ENCODE results near the gene MTRF1.
"Not testable (repeated sequence)": the region's sequence is repeated elsewhere in the genome, so short reads cannot be mapped to it uniquely, and the experiment has no call there.

MTRF1 gene

DNA sequence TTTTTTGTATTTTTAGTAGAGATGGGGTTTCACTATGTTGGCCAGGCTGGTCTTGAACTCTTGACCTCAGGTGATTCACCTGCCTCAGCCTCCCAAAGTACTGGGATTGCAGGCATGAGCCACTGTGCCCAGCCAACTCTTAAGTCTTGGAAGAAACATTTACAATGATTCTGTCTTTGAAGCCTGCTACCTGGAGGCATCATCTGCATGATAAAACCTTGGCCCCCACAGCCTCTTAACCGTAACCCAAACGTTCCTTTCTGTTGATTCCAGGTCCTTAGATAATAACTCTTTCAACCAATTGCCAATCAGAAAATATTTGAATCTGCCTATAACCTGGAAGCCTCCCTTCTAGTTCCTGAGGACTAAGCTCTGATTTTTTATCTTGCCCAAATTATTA, 15.8 kb upstream of the MTRF1 start:
- not testable (repeated sequence) for DNase-seq (ENCODE audit: low read depth in 2 of 2)

DNA sequence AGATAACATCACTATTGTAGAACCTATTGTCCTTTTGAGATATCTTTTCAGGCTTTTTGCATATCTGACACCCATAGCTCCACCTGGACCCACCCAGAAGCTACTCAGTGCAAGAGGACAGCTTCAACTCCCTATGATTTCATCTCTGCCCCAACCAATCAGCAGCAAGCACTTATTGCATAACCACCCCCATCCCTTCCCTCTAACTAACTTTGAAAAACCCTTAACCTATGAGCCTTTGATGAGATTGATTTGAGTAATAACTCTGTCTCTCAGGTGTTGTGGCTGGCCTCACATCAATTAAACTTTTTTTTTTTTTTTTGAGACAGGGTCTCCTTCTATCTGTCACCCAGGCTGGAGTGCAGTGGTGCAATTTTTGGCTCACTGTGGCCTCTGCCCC, 13.4 kb upstream of the MTRF1 start:
- DNase-seq (ENCODE audit: low read depth in 2 of 2): no peak

- no peak for DNase-seq (ENCODE audit: low read depth in 2 of 2)
These were observed 11.5 kb upstream of the MTRF1 start for GRCh38 chr13:41274881-41275280.

GRCh38 chr13:41273831-41274441, 10.6 kb upstream of the MTRF1 start:
- DNase-seq (ENCODE audit: low read depth in 2 of 2): no peak

DNA sequence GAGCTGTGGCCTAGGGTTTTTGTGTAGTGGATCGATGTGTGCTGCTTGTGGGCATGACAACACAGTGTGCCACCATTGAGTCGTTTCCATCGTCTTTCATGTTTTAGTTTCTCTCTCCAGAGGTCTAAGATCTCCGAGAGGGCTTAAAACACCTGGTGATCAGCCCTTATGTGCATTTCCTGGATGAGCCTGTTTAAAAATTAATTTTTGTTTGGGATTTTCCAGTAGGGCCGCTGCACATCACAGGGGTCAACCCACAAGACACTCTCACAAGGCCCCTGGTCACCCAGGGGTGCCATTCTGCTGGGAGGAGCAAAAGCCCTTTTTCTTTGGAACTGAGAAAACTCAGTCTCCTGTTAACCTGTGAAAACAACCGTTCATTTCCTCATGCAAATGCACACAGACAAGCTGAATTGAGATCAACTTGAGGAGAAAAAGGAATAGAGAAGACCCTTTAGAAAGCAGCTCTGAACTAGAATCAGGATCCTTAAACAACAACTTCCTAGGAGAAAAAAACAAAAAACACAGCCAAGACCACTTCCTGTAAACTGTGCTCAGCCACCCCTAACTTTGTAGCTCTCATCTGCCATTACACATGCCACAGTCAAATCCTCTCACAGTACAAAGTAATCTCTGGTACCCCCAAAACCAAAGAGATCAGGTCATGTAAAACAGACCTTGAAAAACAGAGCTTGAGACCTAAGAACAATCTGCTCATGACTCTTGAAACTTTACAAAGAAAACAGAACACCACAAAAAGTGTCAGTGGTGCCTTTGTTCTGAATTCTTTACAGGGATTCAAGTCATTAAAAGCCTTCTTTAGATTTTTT, 8.3 kb upstream of the MTRF1 start:
- DNase-seq (ENCODE audit: low read depth in 2 of 2): no peak

GRCh38 chr13:41268764-41269163, 5.4 kb upstream of the MTRF1 start:
- no peak for DNase-seq (ENCODE audit: low read depth in 2 of 2)

DNA sequence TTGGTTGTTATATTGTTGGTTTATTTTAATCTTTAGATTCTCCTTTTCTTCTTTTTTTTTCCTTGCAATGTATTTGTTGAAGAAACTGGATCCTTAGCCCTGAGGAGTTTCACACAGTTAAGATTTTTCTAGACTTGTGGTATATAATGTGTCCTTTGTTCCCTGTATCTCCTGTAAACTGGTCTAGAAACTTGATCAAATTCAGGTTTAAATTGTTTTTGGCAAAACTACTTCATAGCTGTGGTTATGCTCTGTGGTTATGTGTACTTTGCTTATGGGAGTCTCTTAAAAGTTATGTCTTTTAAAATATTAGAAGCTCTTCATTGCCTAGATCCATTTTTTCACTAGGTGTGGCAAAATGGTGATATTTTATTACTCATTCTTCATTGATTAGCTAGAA, 3.7 kb upstream of the MTRF1 start:
- no peak for DNase-seq (ENCODE audit: low read depth in 2 of 2)

DNA sequence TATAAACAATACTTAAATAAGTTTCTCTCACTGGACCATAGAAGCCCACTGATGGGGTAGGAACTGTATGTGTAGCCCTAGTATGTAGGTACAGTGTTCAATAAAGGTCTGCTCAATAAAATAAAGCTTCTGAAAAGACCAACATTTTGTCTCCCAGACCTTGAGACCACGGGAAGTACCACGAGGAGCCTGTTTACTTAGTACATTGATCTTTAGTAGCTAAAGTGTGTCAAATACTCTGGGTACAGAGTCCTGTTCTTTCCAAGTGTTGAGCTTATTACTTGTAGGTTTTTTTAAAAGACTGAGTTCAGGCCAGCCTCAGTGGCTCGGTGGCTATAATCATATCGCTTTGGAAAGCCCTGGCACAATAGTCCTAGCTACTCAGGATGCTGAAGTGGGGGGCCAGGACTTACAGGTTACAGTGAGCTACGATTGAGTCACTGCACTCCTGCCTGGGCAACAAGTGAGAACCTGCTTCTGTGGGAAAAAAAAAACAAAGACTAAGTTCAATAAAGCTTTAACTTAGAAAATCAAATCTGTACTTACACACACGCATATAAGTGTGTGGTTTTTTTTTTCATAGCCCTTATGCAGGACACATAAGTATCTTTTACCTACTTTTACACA, 3.4 kb downstream of the MTRF1 start:
- no peak for DNase-seq (ENCODE audit: low read depth in 2 of 2)

DNA sequence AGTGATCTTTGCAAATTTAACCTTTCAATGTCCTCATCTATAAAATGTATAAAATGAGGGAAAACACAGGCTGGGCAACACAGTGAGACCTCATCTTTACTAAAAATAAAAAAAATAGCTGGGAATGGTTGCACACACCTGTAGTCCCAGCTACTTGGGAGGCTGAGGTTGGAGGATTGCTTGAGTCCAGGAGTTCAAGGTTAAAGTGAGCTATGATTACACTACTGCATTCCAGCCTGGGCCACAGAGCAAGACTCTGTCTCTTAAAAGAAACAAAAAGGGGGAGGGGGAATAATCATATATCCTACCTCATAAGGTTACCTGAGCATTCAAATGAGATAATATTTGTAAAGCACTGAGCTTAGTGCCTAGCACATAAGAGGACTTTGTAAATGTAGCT, 5.8 kb downstream of the MTRF1 start:
- DNase-seq (ENCODE audit: low read depth in 2 of 2): no peak

GRCh38 chr13:41254902-41255301, 8.5 kb downstream of the MTRF1 start:
- no peak for DNase-seq (ENCODE audit: low read depth in 2 of 2)

- DNase-seq (ENCODE audit: low read depth in 2 of 2): no peak
These were observed 12.4 kb downstream of the MTRF1 start for GRCh38 chr13:41250993-41251392.

DNA sequence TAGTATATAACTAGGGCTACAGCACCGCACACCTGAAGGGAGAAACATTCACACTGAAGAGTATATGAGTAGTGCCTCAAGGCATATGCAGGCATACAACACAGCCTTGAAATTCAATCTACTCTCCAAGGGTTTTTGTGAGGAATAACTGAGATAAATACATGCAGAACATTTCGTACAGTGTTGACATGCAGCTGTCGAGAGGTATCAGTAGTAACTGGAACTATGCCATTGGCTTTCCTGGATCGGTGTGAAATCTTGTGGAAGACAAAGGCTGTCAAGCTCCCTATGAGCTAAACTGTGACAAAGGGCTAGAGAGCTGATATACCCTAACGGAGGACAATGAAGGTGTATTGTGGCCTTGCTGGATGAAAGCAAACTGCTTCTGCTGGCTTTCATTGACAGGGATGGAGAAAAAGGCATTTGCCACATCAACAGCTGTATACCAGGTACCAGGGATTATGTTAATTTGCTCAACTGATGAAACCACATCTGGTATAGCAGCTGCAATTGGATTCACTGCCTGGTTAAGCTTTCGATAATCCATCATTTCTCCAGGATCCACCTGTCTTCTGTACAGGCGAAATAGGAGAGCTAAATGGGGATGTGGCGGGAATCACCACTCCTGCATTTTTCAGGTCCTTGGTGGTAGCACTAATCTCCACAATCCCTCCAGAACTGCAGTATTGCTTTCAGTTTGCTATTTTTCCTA, 16.3 kb downstream of the MTRF1 start:
- no peak for DNase-seq (ENCODE audit: low read depth in 2 of 2)

GRCh38 chr13:41244556-41244955, 18.8 kb downstream of the MTRF1 start:
- no peak for DNase-seq (ENCODE audit: low read depth in 2 of 2)

GRCh38 chr13:41241626-41242025, 21.8 kb downstream of the MTRF1 start:
- no peak for DNase-seq (ENCODE audit: low read depth in 2 of 2)

GRCh38 chr13:41236369-41236768, 27.0 kb downstream of the MTRF1 start:
- no peak for DNase-seq (ENCODE audit: low read depth in 2 of 2)

DNA sequence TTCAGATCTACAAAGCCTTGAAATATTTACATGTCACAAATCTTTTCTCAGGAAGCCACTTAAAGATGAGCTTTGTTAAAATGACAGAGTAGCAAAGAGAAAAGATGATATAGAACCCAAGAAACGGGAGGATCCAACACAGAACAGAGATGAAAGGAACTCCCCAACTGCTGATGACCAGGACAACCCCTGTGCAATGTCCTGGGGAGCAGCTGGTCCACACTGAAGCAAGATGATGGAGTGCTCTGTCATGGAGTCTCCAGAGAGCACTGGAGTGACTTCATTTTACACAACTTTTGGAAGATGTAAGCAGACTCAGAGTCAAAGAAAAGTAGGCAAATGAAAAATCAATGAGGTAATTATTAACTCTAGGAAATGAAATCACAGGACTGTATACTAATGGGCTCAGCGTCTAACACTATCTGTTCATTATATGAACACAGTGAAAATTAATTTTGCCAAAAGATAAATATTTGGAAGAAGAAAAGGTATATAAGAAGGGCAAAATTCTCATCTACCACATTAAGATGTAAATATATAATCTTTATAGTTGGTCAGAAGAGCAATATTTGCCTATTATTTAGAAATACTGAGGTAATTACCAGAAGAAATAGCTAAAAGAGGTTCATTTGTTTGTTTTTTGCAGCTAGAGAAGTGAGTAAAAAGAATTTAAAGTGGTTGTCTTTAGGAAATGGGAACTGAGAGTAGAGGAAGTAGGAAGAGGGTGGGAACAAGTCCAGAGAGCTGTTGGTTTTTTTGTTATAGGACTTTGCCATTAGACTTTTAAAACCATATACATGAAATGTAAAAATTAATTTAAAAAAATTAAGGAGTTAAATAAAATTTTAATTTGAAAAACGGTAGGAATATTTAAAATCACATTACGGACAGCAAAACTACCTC, 30.5 kb downstream of the MTRF1 start:
- no peak for DNase-seq (ENCODE audit: low read depth in 2 of 2)

DNA sequence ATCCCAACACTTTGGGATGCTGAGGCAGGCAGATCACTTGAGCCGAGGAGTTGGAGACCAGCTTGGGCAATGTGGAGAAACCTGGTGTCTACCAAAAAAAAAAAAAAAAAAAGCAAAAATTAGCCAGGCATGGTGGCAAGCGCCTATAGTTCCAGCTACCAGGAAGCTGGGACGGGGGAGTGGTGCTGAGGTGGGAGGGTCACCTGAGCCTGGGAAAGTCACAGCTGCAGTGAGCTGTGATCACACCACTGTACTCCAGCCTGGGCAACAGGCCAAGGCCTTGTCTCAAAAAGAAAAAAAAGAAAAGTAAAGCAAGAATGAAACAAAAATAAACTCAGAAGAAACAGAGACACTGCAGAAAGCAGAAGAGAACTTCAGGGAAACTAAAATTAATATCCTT, 31.6 kb downstream of the MTRF1 start:
- no peak for DNase-seq (ENCODE audit: low read depth in 2 of 2)

GRCh38 chr13:41231025-41231677, 32.2 kb downstream of the MTRF1 start:
- DNase-seq (ENCODE audit: low read depth in 2 of 2): no peak

DNA sequence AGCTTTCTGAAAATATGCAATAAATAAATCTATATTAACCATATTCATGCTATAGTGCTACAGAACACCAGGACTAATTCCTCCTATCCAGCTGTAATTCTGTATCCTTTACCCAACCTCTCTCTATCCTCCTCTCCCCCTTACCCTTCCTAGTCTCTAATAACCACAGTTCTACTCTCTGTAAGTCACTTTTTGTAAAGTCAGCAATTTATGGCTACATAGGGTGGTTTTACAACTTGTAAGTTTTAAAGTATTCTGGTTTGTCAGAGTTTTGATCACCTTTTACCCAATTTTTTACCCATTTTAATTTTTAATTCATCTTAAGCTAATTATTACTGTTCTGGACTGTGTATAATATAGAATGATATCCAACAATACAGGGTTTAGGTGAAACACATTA, 34.0 kb downstream of the MTRF1 start:
- no peak for DNase-seq (ENCODE audit: low read depth in 2 of 2)

DNA sequence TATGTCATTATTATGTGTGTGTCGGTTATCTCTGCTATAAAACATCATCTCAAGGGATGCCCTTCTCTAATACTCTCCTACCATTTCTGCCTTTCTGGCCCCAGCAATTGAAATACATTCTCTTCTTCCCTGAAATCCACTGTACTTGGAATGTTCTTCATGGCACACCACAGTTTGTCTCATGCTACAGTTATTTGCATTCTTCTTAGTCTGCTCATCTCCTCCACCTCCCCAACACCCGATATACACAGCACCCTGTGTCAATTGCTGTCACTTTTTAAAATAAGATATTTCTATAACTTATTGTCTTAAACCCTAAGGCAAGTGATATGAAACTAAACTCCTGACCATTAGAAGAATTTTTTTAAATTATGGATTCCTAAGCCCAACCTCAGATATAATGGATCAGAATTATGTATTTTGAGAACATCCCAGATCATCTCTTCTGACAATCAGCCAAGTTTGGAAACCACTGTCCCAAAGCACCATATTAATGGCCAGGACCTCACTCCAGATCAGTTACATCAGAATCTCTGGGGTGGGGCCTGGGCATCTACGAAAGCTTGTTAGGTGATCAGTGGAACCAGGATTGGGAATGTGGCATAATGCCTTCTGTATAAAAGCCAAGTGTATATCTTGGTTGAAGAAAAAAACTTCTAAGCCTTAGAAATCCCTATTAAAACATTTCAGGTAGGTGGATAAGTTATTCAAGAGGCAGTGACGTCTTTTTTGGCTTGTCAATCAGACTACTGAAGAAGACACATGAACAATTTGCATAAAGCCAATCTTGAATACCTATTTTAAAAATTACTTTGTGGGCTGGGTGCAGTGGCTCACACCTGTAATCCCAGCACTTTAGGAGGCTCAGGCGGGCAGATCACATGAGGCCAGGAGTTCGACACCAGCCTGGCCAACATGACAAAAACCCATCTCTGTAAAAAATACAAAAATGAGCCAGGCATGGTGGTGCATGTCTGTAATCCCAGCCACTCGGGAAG, 39.0 kb downstream of the MTRF1 start:
- DNase-seq (ENCODE audit: low read depth in 2 of 2): no peak
